EH (cell line): ENCODE data around the gene HECW1.

Source experiments
- DNase-seq: peaks from one replicate; pipeline ENCODE4 v3.0.0-alpha.2; 2015; ENCODE audit warnings: low read depth

Gene HECW1

DNA sequence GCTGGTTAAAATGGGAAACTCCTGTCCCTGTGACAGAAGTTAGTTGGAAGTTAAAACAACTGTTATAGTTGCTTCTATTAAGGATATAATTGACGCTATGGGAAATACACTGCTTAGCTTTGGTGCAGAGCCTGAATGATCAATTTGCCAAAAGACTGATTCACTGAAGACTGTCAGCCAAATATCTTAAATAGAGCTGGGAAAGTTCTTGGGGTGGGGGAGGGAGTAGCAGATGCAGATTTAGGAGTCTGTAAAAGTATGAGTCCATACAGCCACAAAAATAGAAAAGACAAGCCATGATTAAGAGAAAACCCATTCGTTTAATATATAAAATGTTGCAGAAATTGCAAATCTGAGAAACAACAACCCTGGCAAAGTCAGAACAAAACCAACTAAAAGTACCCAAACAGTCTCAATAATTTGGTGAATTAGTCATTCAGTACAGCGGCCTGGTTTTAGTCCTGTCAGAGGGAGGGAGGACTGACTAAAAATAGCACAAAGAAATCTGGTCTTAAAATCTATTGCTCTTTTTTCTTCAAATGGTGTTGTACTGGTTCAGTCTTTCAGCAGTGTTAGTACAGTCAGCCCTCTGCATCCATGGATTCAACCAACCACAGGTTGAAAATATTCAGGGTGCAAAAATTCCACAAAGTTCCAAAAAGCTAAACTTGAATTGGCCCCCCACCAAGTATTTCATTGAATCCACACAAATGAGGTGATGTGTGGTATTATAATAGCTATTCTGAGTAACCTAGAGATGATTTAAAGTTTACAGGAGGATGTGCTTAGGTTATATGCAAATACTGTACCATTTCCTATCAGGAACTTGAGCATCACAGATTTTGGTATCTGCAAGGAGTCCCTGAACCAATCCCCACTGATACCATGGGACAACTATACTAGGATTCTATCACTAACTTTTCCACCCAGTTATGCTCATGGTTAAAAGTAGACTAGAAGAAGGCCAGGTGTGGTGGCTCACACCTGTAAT lies 500.4 kb downstream of the HECW1 start:
- peak; percentile 83 for DNase-seq
